GM18909 (cell line): Measurements from ENCODE around the gene DPYSL5.

Experiments
- ATAC-seq: cut with Tn5 transposase; IDR thresholded peaks from one replicate; pipeline ENCODE4 v1.9.1; 2021; ENCODE audit warnings: mild to moderate bottlenecking; ENCODE audit not compliant: unreplicated experiment, poor library complexity

DPYSL5 gene

GRCh38 chr2:26897807-26898479 is 50.0 kb downstream of the DPYSL5 start:
- ATAC-seq, result no peak

DNA sequence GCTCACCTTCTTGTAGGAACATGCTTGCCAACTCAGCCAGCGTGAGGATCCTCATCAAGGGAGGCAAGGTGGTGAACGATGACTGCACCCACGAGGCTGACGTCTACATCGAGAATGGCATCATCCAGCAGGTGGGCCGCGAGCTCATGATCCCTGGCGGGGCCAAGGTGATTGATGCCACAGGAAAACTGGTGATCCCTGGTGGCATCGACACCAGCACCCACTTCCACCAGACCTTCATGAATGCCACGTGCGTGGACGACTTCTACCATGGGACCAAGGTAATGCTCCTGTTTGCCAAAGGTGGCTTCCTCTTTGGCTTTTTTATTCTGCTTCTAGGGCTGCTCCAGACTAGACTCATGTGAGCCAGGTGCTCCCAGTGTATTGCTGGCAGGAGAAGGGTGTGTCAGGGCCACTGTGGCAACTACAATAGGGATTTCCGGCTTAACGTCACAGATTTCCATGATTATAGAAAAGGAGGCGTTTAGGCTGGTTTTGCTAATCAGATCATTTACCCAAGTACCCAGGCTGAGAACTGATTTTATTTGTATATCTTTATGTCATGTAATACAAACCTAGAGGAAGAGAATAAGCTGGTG is 50.6 kb downstream of the DPYSL5 start:
- no peak for ATAC-seq

- no peak for ATAC-seq
Observed at GRCh38 chr2:26899500-26900164, 51.7 kb downstream of the DPYSL5 start.

GRCh38 chr2:26900831-26901321 is 52.9 kb downstream of the DPYSL5 start:
- ATAC-seq, result no peak

DNA sequence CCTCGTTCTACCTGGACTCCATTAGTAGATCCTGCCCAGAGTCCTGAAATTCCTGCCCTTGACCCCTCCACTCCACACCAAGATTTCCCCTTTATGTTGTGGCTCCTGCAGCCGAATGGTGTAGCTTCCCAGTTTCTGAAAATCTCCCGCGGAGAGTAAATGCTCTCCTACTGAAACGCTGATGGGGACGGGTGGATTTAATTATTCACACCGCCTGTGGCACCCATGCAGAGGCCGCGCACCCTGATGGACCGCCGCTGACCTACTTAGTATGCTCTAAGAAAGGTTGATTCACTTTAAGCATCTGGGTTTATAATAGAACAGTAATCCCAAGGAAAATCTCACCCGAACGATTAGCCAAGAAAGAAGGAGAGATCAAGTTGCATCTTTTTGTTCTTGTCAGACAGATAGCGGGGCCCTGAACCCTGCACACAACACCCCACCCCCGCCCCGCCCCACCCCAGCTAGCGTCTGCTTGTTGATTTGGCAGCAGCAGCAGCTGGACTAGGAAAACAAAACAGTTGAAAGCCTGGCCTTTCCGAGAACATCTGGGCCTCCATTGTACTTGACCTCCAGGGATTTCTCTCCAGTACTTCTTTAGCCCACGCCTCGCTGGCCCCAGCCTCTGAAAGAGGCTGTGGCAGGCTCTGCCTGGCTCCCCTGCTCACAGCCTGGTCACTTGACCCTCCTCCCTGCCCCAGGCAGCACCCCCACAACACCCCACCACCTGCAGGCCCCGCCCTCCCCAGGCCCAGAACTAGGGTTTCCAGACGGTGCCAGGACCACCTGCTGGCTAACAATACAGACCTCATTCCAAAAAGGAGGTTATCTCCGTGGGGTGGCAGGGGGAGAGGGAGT is 53.6 kb downstream of the DPYSL5 start:
- no peak for ATAC-seq

DNA sequence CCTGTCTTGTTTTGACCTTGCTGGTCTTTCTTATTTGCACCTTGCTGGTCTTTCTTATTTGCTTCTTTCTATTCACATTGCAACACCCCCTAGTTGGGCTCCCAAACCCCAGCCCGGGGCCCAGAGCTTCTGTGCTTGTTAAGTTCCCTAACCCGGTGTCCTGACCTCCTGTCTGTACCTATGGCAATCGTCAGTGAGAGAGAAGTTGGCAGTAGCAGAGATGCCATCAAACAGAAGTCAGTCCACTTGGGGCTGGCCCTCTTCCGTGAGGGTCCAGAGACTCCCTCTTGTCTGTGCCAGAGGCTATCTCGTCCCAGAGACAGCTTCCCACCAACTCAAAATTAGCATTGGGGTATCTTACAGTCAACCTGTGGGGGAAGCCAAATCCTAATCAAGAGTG is 55.7 kb downstream of the DPYSL5 start:
- no peak for ATAC-seq

GRCh38 chr2:26904839-26905238 is 56.9 kb downstream of the DPYSL5 start:
- ATAC-seq, result peak; percentile 75

GRCh38 chr2:26905341-26906198 is 57.6 kb downstream of the DPYSL5 start:
- no peak for ATAC-seq

DNA sequence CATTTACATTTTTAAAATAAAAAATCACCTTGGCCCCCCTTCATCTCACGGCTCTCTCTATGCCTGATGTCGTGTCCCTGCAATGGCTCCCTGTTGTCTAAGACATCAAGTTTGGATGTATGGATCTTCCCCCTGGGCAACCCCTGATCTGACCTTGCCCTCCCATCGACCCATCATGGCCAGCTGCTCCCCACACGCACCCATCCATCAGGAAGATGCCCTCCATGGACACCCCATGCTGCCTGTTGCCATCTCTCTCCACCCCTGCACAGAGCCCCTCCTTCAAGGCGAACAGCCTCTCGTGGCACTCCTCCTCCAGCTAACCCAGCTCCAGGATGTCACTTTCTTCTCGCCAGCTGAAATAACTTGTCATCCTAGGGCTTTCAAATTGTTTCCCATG is 59.5 kb downstream of the DPYSL5 start:
- ATAC-seq, result no peak

DNA sequence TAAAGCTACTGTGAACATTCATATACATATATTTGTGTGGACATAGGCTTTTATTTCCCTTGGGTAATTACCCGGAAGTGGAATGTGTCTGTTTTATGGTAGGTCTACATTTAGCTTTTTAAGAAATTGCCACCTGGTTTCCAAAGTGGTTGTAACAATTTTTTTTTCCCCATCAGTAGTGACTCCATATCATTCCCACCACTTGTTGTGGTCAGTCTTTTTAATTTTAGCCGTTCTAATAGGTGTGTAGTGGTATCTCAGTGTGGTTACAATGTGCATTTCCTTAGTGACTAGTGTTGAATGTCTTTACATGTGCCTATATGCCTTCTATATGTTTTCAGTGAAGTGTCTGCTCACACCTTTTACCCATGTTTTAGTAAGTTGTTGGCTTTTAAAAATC is 62.2 kb downstream of the DPYSL5 start:
- no peak for ATAC-seq

DNA sequence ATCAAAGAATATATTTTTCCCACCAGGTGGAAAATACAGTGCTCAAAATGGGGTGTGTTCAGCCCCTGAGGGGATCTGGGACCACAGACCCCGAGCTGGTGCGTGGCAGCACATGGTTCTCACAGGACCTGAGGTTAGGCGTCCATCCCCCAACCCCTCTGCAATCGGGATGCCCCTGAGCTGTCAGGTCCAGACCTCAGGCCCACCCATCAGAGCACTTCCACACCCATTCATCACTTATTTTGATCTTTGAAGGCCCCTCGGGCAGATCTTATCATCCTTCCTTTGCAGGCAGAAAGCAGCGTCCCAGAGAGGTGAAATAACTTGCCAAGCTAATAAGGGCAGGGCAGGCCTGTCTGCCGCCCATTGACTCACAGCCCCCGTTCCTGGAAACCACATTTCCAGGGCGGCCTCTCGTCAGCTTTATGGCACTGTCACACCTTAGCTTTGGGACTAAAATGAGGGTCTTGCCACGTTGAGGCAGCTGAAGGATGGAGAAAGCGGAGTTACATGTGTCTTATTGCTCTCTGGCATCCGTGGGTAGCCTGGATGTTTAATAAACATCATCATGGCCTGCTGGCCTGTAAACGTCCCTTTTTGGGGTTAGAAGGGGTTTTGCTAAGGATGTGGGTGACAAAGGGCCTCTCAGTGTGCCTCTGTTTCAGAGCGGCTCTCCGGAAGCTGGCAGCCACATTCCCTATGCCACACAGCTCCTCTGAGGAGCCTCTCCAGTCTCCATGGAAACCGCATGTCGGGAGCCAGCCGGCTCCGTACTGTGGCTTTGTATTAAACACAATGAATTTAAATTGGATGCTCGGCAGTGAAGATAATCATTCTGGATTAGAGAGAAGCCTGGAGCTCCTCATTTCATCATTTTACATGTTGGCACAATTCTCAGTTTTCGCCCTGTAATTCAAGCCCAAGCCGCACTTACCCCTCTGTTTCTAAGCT is 64.3 kb downstream of the DPYSL5 start:
- ATAC-seq, result no peak

- no peak for ATAC-seq
Observed at GRCh38 chr2:26913606-26913998, 65.7 kb downstream of the DPYSL5 start.

- ATAC-seq, result no peak
Observed at GRCh38 chr2:26913999-26914658, 66.2 kb downstream of the DPYSL5 start.

- no peak for ATAC-seq
Observed at GRCh38 chr2:26914659-26915310, 66.9 kb downstream of the DPYSL5 start.

GRCh38 chr2:26915316-26915715 is 67.4 kb downstream of the DPYSL5 start:
- ATAC-seq, result no peak

DNA sequence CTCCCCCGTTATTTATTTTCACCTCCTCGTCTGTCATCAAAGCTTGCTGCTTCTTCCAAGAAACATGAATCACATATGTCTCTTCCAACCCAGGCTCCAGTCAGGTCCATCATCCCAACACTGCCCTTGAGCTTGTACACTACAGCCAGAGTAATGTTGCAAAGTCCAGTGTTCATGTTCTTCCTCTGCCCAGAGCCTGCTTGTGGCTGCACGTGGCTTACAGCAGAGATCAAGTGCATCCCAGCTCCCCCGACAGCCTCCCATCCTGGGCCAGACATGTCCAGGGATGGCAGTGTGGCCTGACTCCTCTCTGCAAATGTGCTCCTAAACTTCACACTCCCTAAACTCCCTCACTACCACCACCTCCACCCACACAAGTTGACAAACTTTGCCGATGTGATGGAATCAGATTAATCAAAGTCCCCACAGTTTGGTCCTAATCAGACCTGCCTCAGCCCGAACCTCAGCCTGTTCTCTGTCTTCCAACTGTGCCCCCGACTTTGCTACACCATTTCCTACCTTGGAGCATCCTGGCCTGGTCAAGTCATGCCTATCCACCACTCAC is 68.3 kb downstream of the DPYSL5 start:
- no peak for ATAC-seq

DNA sequence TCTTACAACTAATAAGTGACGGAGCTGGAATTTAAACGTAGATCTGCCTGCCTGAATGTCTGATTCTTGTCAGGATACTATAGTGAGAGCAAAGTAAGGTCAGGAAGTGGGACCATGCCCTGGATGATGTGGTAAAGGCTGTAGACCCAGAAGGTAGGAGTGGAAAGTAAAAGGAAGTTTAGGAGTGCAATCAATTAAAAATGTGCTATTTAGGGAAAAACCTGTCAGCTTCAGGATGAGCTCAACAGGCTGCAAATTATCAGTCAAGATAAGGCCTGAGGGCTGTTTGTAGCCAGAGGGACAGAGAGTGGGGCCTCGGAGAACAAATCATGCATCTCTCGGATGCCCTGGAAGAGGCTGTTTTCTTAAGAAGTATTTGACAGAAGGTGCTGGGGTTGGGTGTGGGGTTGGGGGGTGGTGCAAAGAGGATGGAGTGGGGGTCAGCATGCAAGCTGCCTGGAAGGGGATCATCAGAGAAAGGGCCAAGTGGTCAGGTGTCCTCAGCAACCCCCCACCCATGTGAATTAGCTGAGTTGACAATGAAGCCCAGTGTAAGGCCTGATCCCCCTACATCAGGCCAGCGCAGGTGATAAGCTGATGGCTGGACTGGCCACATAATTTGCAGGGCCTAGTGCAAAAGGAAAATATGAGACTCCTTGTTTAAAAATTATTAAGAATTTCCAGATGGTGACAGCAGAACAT is 69.4 kb downstream of the DPYSL5 start:
- ATAC-seq, result no peak
